GM18508 (cell line): ENCODE data around the gene TBX10.
"Not testable (repeated sequence)": the region's sequence is repeated elsewhere in the genome, so short reads cannot be mapped to it uniquely, and the experiment has no call there.

Source experiments
- ATAC-seq: cut with Tn5 transposase; IDR thresholded peaks from one replicate; pipeline ENCODE4 v1.9.1; 2021; ENCODE audit warnings: moderate number of reproducible peaks; ENCODE audit not compliant: insufficient read depth, unreplicated experiment

Gene TBX10

DNA sequence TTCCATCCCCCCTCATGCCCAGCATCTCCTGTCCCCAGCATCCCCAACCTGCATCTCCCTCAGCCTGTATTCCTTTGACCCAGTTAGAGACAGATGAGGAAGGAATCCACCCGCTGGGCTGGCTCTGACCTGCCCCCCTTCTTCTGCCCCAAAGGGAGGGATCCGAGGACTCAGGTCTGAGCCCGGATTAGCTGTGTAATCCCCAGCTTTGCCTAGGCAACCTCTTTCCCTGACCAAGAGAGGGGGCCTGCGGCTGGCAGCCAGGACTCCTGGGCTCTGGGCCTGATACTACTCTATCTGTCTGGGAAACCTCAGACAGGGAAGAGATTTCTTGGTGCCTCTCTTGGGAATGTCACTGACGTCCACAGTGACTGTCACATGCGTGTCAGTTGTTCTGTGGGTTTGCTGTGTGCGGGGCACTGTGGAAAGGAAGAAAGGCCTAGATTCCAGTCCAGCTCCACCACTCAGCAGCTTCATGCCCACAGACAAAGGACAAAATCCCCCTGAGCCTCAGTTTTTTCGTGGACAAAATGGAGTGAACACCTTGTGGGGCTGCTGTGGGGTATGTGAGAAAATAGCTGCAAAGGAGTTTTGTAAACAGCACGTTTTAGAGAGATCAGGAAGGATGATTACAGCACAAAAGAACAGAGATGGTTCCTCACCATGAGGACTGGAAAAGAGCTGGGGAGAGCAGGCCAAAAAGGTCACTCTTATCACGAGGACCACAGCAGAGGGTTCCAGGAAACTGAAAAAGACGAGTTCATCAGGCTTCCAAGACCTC is 34.1 kb downstream of the TBX10 start:
- ATAC-seq: no peak

DNA sequence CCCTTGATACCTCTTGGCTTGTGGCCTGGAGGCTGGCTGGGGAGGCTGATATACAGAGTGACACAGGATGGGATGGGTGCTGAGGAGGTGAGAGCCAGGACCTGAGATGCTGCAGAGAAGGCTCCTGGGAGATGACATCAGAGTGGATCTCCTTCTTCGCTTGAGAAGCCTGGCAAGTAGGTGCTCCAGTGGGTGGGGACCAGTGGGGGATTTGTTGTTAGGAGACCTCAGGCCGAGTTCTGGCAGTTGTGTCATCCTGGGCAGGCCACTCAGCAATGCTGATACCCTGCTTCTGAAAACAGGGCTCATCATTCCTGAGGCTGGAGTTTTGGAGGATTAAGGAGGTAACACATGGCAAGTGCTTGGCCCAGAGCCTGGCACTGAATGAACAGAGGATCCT is 34.7 kb downstream of the TBX10 start:
- ATAC-seq: no peak

DNA sequence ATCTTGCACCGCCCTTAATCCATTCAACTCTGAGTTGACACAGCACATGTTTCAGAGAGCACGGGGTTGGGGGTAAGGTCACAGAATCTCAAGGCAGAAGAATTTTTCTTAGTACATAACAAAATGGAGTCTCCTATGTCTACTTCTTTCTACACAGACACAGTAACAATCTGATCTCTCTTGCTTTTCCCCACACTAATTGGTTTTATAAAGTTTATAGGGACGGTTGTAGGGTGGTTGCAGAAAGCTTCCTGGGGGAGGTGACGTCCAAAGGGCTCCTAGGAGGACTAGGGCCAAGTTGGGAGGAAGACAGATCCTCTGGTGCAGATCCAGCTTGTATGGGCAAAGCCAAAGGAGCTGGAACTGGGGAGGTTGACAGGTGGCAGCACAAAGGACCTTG is 35.4 kb downstream of the TBX10 start:
- ATAC-seq: not testable (repeated sequence)

- no peak for ATAC-seq
Measured at GRCh38 chr11:67601098-67601497, 38.5 kb downstream of the TBX10 start.

DNA sequence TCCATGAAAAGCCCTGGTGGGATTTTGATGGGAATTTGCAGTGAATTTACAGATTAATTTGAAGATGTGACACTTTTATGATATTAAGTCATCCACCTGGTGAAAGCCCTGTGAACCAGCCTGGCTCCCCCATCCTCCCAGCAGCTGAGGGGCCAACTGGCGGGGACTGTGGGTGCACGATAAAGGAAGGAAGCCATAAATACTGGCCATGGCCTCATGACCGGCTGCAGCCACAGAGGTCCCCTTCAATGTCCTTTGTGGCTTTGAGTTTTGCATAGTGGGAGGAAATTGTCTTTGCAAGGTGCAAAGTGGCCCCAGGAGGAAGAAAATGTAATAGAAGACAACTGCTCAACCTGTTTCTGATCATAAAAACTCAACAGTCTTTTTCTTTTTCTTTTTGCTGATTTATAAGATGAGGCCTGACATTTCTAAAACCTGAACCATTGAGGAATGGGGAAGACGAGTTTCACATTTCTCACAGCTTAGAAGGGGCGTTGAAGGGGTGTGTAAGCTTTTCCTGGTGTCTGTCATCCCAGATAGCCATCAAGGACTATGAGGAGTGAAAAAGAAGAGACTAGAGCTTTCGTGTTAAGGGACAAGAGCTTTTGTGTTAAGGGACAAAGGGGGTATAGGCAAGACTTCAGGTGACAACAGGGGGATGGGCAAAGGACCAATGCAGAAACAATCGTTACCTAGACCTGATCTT is 39.1 kb downstream of the TBX10 start:
- ATAC-seq: no peak

- no peak for ATAC-seq
Measured at GRCh38 chr11:67599149-67599548, 40.4 kb downstream of the TBX10 start.

DNA sequence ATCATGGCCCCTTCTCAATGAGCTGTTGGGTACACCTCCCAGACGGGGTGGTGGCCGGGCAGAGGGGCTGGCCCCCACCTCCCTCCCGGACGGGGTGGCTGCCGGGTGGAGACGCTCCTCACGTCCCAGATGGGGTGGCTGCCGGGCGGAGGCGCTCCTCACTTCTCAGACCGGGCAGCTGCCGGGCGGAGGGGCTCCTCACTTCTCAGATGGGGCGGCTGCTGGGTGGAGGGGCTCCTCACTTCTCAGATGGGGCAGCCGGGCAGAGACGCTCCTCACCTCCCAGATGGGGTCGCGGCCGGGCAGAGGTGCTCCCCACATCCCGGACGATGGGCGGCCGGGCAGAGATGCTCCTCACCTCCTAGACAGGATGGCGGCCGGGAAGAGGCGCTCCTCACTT is 41.6 kb downstream of the TBX10 start:
- not testable (repeated sequence) for ATAC-seq

GRCh38 chr11:67597458-67597857 is 42.1 kb downstream of the TBX10 start:
- not testable (repeated sequence) for ATAC-seq

GRCh38 chr11:67596753-67597300 is 42.7 kb downstream of the TBX10 start:
- no peak for ATAC-seq

DNA sequence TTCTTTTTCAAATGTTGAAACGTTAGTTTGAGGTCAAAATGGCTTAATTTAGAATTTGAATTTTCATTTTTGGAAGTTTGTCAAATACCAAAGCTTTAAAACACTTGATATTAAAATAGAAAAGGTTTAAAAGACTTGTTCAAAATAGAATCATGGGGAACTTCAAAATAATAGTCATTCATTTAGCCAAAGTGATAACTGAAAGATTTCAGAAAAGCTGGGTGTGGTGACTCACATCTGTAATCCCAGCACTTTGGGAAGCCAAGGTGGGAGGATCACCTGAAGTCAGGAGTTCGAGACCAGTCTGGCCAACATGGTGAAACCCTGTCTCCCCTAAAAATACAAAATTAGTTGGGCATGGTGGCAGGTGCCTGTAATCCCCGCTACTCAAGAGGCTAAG is 45.1 kb downstream of the TBX10 start:
- no peak for ATAC-seq

DNA sequence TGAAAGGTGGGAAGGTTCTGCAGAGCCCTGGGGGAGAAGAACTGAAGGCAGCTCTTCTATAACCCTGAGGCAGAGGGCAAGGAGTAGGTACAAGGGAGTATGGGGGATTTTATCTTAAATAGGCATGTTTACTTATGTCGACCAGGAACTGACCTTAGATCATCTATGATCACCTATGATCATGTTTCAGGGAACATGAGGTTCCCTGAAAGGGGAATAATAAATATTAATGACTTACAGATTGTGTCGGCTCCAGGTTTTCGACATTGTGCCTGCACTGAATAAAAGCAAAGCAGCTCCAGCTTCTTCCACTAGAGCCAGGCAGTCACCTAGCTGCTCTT is 46.0 kb downstream of the TBX10 start:
- no peak for ATAC-seq

GRCh38 chr11:67592880-67593564 is 46.5 kb downstream of the TBX10 start:
- ATAC-seq: no peak

DNA sequence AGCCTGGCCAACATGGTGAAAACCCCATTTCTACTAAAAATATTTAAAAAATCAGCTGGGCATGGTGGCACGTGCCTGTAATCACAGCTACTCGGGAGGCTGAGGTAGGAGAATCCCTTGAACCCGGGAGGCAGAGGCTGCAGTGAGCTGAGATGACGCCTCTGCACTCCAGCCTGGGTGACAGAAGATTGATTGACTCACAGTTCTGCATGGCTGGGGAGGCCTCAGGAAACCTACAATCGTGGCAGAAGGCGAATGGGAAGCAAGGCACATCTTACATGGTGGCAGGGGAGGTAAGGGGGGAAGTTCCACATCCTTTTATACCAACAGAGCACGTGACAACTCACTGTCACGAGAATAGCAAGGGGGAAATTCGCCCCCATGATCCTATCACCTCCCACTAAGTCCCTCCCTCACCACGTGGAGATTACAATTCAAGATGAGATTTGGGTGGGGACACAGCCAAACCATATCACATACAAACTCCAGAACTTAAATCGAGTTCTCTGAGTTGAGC is 50.6 kb downstream of the TBX10 start:
- not testable (repeated sequence) for ATAC-seq

- no peak for ATAC-seq
Measured at GRCh38 chr11:67588136-67588503, 51.4 kb downstream of the TBX10 start.

- no peak for ATAC-seq
Measured at GRCh38 chr11:67586568-67587250, 52.9 kb downstream of the TBX10 start.

- no peak for ATAC-seq
Measured at GRCh38 chr11:67585911-67586310, 53.7 kb downstream of the TBX10 start.

GRCh38 chr11:67584881-67585873 is 54.4 kb downstream of the TBX10 start:
- ATAC-seq: no peak

DNA sequence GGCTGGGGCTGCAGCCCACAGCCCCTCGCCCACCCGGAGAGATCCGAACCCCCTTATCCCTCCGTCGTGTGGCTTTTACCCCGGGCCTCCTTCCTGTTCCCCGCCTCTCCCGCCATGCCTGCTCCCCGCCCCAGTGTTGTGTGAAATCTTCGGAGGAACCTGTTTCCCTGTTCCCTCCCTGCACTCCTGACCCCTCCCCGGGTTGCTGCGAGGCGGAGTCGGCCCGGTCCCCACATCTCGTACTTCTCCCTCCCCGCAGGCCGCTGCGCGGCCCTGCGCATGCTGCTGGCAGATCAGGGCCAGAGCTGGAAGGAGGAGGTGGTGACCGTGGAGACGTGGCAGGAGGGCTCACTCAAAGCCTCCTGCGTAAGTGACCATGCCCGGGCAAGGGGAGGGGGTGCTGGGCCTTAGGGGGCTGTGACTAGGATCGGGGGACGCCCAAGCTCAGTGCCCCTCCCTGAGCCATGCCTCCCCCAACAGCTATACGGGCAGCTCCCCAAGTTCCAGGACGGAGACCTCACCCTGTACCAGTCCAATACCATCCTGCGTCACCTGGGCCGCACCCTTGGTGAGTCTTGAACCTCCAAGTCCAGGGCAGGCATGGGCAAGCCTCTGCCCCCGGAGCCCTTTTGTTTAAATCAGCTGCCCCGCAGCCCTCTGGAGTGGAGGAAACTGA is 55.2 kb downstream of the TBX10 start:
- no peak for ATAC-seq
